Measurements from ENCODE around the gene FOXL3.

GRCh38 chr7:255721-256361 lies 34.1 kb upstream of the FOXL3 start:
- TF ChIP-seq EZH2 (IDR thresholded peaks at IDR 0.05) (no peak), POLR2AphosphoS5 (IDR thresholded peaks at IDR 0.05; ENCODE audit: borderline replicate concordance, low read depth, low read length) (no peak)
